OCI-LY1 (cell line): Measurements from ENCODE around the gene MRPS27.
"Not testable (repeated sequence)": the region's sequence is repeated elsewhere in the genome, so short reads cannot be mapped to it uniquely, and the experiment has no call there.

Source experiments
- H2AFZ ChIP-seq: fragments of 200-600 bp; sonication (generic), shearing (Covaris generic); 2 replicates; pipeline ENCODE4 v1.6.0; 2014; ENCODE audit warnings: antibody characterized with exemption, mild to moderate bottlenecking, low read length
- H3F3A ChIP-seq: fragments of 200-600 bp; sonication (generic), shearing (Covaris generic); 2 replicates; pipeline ENCODE4 v1.6.0; 2014; ENCODE audit warnings: mild to moderate bottlenecking, antibody characterized with exemption, low read length, moderate library complexity; ENCODE audit not compliant: insufficient read depth
- H3K27ac ChIP-seq: fragments of 200-600 bp; sonication (generic); 2 replicates; pipeline ENCODE4 v1.5.1; 2014; ENCODE audit warnings: low read length, mixed run types, mild to moderate bottlenecking, low read depth; ENCODE audit not compliant: poor library complexity, severe bottlenecking
- H3K27me3 ChIP-seq: fragments of 200-600 bp; sonication (generic); 2 replicates; pipeline ENCODE4 v1.6.0; 2014; ENCODE audit warnings: antibody characterized with exemption, mild to moderate bottlenecking, low read length, moderate library complexity; ENCODE audit not compliant: insufficient read depth
- H3K36me3 ChIP-seq: fragments of 200-600 bp; sonication (generic); 2 replicates; pipeline ENCODE4 v1.6.1; 2014; ENCODE audit warnings: mild to moderate bottlenecking, antibody characterized with exemption, low read length, moderate library complexity, mixed read lengths; ENCODE audit not compliant: insufficient read depth
- H3K4me1 ChIP-seq: fragments of 200-600 bp; sonication (generic); 2 replicates; pipeline ENCODE4 v1.5.1; 2014; ENCODE audit warnings: mild to moderate bottlenecking, low read length, moderate library complexity; ENCODE audit not compliant: insufficient read depth, severe bottlenecking
- H3K4me2 ChIP-seq: fragments of 200-600 bp; sonication (generic), shearing (Covaris generic); 2 replicates; pipeline ENCODE4 v1.6.1; 2014; ENCODE audit warnings: low read length
- H3K4me3 ChIP-seq: fragments of 200-600 bp; sonication (generic); 2 replicates; pipeline ENCODE4 v1.5.1; 2014; ENCODE audit warnings: low read length, low read depth, mild to moderate bottlenecking, mixed read lengths; ENCODE audit not compliant: poor library complexity, severe bottlenecking
- H3K79me2 ChIP-seq: fragments of 200-600 bp; shearing (Covaris generic); 2 replicates; pipeline ENCODE4 v1.6.1; 2016; ENCODE audit warnings: mixed run types, low read length, mixed read lengths; ENCODE audit not compliant: insufficient read depth
- H3K9ac ChIP-seq: fragments of 200-600 bp; sonication (generic), shearing (Covaris generic); 2 replicates; pipeline ENCODE4 v1.6.1; 2014; ENCODE audit warnings: mild to moderate bottlenecking, low read length, mixed read lengths
- H3K9me2 ChIP-seq: fragments of 200-600 bp; sonication (generic), shearing (Covaris generic); 2 replicates; pipeline ENCODE4 v1.6.1; 2014; ENCODE audit warnings: low read depth, mild to moderate bottlenecking, low read length, mixed read lengths
- H3K9me3 ChIP-seq: fragments of 200-600 bp; shearing (Covaris generic); 2 replicates; pipeline ENCODE4 v1.6.1; 2014; ENCODE audit warnings: low read length, mixed read lengths
- H4K20me1 ChIP-seq: fragments of 200-600 bp; sonication (generic), shearing (Covaris generic); 2 replicates; pipeline ENCODE4 v1.6.0; 2016; ENCODE audit warnings: mild to moderate bottlenecking, low read length; ENCODE audit not compliant: insufficient read depth
- EZH2 ChIP-seq: fragments of 200-600 bp; sonication (generic), shearing (Covaris generic); IDR thresholded peaks from 2 replicates; pipeline ENCODE4 v1.8.0; 2017; ENCODE audit warnings: borderline replicate concordance, mixed run types, mild to moderate bottlenecking, antibody characterized with exemption, low read length, moderate library complexity, mixed read lengths
- TF ChIP-seq, protein P1 (sequence below): fragments of 200-600 bp; sonication (generic), shearing (Covaris generic); IDR thresholded peaks from 2 replicates; pipeline ENCODE4 v1.5.1; 2017; ENCODE audit warnings: mild to moderate bottlenecking, antibody characterized with exemption, low read length, moderate library complexity, mixed read lengths

The MRPS27 gene

GRCh38 chr5:72326306-72326649 is 6.2 kb upstream of the MRPS27 start:
- Histone ChIP-seq H3K4me2 (no peak overlapping the region), H4K20me1 (no peaks in the 10 kb centered on the region), H3K9ac (no peak overlapping the region), H3K36me3 (peaks cover 83% of the 10 kb centered on the region), H3F3A (no peaks in the 10 kb centered on the region), H3K9me3 (no peaks in the 10 kb centered on the region), H3K27me3 (no peaks in the 10 kb centered on the region), H3K79me2 (peaks cover under 1% of the 10 kb centered on the region; the same call in 1 of the 2 replicates), H3K4me3 (no peak overlapping the region), H3K27ac (no peak overlapping the region), H3K9me2 (no peaks in the 10 kb centered on the region), H2AFZ (no peak overlapping the region), H3K4me1 (peaks cover 7% of the 10 kb centered on the region)
- TF ChIP-seq, protein P1, sequence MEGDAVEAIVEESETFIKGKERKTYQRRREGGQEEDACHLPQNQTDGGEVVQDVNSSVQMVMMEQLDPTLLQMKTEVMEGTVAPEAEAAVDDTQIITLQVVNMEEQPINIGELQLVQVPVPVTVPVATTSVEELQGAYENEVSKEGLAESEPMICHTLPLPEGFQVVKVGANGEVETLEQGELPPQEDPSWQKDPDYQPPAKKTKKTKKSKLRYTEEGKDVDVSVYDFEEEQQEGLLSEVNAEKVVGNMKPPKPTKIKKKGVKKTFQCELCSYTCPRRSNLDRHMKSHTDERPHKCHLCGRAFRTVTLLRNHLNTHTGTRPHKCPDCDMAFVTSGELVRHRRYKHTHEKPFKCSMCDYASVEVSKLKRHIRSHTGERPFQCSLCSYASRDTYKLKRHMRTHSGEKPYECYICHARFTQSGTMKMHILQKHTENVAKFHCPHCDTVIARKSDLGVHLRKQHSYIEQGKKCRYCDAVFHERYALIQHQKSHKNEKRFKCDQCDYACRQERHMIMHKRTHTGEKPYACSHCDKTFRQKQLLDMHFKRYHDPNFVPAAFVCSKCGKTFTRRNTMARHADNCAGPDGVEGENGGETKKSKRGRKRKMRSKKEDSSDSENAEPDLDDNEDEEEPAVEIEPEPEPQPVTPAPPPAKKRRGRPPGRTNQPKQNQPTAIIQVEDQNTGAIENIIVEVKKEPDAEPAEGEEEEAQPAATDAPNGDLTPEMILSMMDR = no peak
- no peak for TF ChIP-seq EZH2

- no peak for TF ChIP-seq EZH2
- TF ChIP-seq, protein P1 = no peak
- H3K27ac ChIP-seq = no peak overlapping the region
Observed at GRCh38 chr5:72325566-72326305, 5.7 kb upstream of the MRPS27 start.

GRCh38 chr5:72324189-72324825 is 4.3 kb upstream of the MRPS27 start:
- H3K4me2 ChIP-seq = no peak overlapping the region
- H3K9me2 ChIP-seq = no peaks in the 10 kb centered on the region
- peaks cover 12% of the 10 kb centered on the region for H3K4me1 ChIP-seq
- H3K4me3 ChIP-seq = no peak overlapping the region
- peaks cover 66% of the 10 kb centered on the region for H3K36me3 ChIP-seq
- no peaks in the 10 kb centered on the region for H3K27me3 ChIP-seq
- no peaks in the 10 kb centered on the region for H4K20me1 ChIP-seq
- no peak overlapping the region for H2AFZ ChIP-seq
- H3F3A ChIP-seq = no peaks in the 10 kb centered on the region
- H3K27ac ChIP-seq = no peak overlapping the region
- H3K79me2 ChIP-seq = peaks cover 11% of the 10 kb centered on the region
- TF ChIP-seq, protein P1 = no peak
- TF ChIP-seq EZH2 = no peak
- H3K9ac ChIP-seq = no peak overlapping the region
- no peaks in the 10 kb centered on the region for H3K9me3 ChIP-seq

More at GRCh38 chr5:72325566-72326305, 5.7 kb upstream of the MRPS27 start:
- Histone ChIP-seq H3K4me1 (peaks cover 12% of the 10 kb centered on the region), H3K79me2 (peaks cover 5% of the 10 kb centered on the region; the same call in 1 of the 2 replicates), H4K20me1 (no peaks in the 10 kb centered on the region), H3K9me3 (no peaks in the 10 kb centered on the region), H3F3A (no peaks in the 10 kb centered on the region), H3K9ac (no peak overlapping the region), H3K27me3 (no peaks in the 10 kb centered on the region), H3K4me3 (no peak overlapping the region), H3K36me3 (peaks cover 77% of the 10 kb centered on the region), H2AFZ (no peak overlapping the region), H3K9me2 (no peaks in the 10 kb centered on the region), H3K4me2 (no peak overlapping the region)

DNA sequence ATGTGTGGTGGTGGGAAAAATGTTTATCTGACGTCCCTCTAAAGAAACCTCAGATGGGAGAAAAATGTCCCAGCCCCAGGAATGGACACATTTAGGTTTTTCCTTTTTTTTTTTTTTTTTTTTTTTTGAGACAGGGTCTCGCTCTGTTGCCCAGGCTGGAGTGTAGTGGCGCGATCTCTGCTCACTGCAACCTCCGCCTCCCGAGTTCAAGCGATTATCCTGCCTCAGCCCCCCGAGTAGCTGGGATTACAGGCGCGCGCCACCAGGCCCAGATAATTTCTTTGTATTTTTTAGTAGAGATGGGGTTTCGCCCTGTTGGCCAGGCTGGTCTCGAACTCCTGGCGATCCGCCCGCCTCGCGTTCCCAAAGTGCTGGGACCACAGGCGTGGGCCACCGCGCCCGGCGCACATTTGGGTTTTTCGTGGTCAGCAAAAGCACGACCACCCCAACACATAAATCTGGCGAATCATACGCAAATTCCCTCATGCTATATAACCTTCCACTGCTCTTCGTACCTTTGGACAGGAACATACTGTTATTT is 535 bp downstream of the MRPS27 start:
- not testable (repeated sequence) for H3K9me3 ChIP-seq, H3K9me2 ChIP-seq, H3K27me3 ChIP-seq, H3F3A ChIP-seq, H2AFZ ChIP-seq, H4K20me1 ChIP-seq
- Histone ChIP-seq H3K27ac (peak overlapping the region; percentile 50), H3K79me2 (peaks cover 46% of the 10 kb centered on the region), H3K4me1 (peaks cover 41% of the 10 kb centered on the region), H3K9ac (peak overlapping the region; percentile 88), H3K36me3 (peaks cover 33% of the 10 kb centered on the region), H3K4me3 (peak overlapping the region; percentile 88), H3K4me2 (peak overlapping the region; percentile 65)
